ENCODE results near the gene FBXL19. TPM values are rescaled to one million over a fixed set of nuclear protein-coding genes. Genes with fewer than 3 reads are reported as not detected.

Gene FBXL19
- total and polyA plus RNA-seq, 5 donors from 2014 or later: 0.14 to 13.0 (median 0.19) TPM; not detected in 1

GRCh38 chr16:30921459-30921747 is 2.0 kb upstream of the FBXL19 start:
- Mint-ChIP-seq H3K4me1 (peaks cover 0 to 25% (median 7%) of the 10 kb centered on the region in 4 donors), H3K4me3 (peak overlapping the region; percentile 90 to 99 (median 97)), H3K27me3 (peaks cover 5% of the 10 kb centered on the region), H3K36me3 (no peaks in the 10 kb centered on the region), H3K9me3 (no peaks in the 10 kb centered on the region), H3K27ac (peak overlapping the region; percentile 97 to 100 (median 99))
- Histone ChIP-seq H3K27ac (ENCODE audit: insufficient read depth, low read length, poor library complexity, severe bottlenecking) (peak overlapping the region; percentile 95), H3K4me3 (ENCODE audit: low read depth, low read length) (no peak overlapping the region), H3K27me3 (ENCODE audit: control insufficient read depth, insufficient read depth, low read length) (no peaks in the 10 kb centered on the region), H3K36me3 (ENCODE audit: control insufficient read depth, insufficient read depth, low read length) (no peaks in the 10 kb centered on the region), H3K4me1 (ENCODE audit: control insufficient read depth, insufficient read depth, low read length, poor library complexity, severe bottlenecking) (peaks cover 27% of the 10 kb centered on the region), H3K9me3 (ENCODE audit: control insufficient read depth in 2 of 2, low read length in 2 of 2) (no peaks in the 10 kb centered on the region)
- ATAC-seq (ENCODE audit: low read depth in 2 of 2): no peak
- DNase-seq: no peak

- Histone ChIP-seq H3K27me3 (ENCODE audit: control insufficient read depth, insufficient read depth, low read length) (no peaks in the 10 kb centered on the region), H3K4me3 (ENCODE audit: low read depth, low read length) (peak overlapping the region; percentile 73), H3K9me3 (ENCODE audit: control insufficient read depth in 2 of 2, low read length in 2 of 2) (no peaks in the 10 kb centered on the region), H3K4me1 (ENCODE audit: control insufficient read depth, insufficient read depth, low read length, poor library complexity, severe bottlenecking) (peaks cover 27% of the 10 kb centered on the region), H3K36me3 (ENCODE audit: control insufficient read depth, insufficient read depth, low read length) (no peaks in the 10 kb centered on the region), H3K27ac (ENCODE audit: insufficient read depth, low read length, poor library complexity, severe bottlenecking) (peak overlapping the region; percentile 95)
- DNase-seq (peak; percentile 79 to 87 (median 86)), ATAC-seq (ENCODE audit: low read depth in 2 of 2) (no peak)
- H3K9me3 Mint-ChIP-seq: no peaks in the 10 kb centered on the region
- H3K4me3 Mint-ChIP-seq: peak overlapping the region; percentile 90 to 99 (median 97)
- H3K27me3 Mint-ChIP-seq: peaks cover 5% of the 10 kb centered on the region
- H3K4me1 Mint-ChIP-seq: peaks cover 0 to 27% (median 7%) of the 10 kb centered on the region in 4 donors
- no peaks in the 10 kb centered on the region for H3K36me3 Mint-ChIP-seq
- H3K27ac Mint-ChIP-seq: peak overlapping the region; percentile 97 to 100 (median 99)
Observed at GRCh38 chr16:30921748-30922419, 1.5 kb upstream of the FBXL19 start.

GRCh38 chr16:30922420-30922959 is 882 bp upstream of the FBXL19 start:
- H3K4me1 Mint-ChIP-seq: peaks cover 0 to 27% (median 7%) of the 10 kb centered on the region in 4 donors

GRCh38 chr16:30922960-30923535 is 324 bp upstream of the FBXL19 start:
- DNase-seq (peak; percentile 95 to 99 (median 97)), ATAC-seq (ENCODE audit: low read depth in 2 of 2) (peak; percentile 68 to 71)
- H3K27me3 Mint-ChIP-seq: no peaks in the 10 kb centered on the region
- peak overlapping the region; percentile 90 to 99 (median 97) for H3K4me3 Mint-ChIP-seq
- Histone ChIP-seq H3K36me3 (ENCODE audit: control insufficient read depth, insufficient read depth, low read length) (no peaks in the 10 kb centered on the region), H3K27ac (ENCODE audit: insufficient read depth, low read length, poor library complexity, severe bottlenecking) (peak overlapping the region; percentile 95), H3K9me3 (ENCODE audit: control insufficient read depth in 2 of 2, low read length in 2 of 2) (no peaks in the 10 kb centered on the region), H3K4me3 (ENCODE audit: low read depth, low read length) (peak overlapping the region; percentile 98), H3K4me1 (ENCODE audit: control insufficient read depth, insufficient read depth, low read length, poor library complexity, severe bottlenecking) (peaks cover 27% of the 10 kb centered on the region), H3K27me3 (ENCODE audit: control insufficient read depth, insufficient read depth, low read length) (no peaks in the 10 kb centered on the region)
- peaks cover 0 to 27% (median 7%) of the 10 kb centered on the region in 4 donors for H3K4me1 Mint-ChIP-seq
- H3K36me3 Mint-ChIP-seq: no peaks in the 10 kb centered on the region
- H3K9me3 Mint-ChIP-seq: no peaks in the 10 kb centered on the region
- peak overlapping the region; percentile 97 to 100 (median 99) for H3K27ac Mint-ChIP-seq

More at GRCh38 chr16:30922420-30922959, 882 bp upstream of the FBXL19 start:
- Mint-ChIP-seq H3K36me3 (no peaks in the 10 kb centered on the region), H3K4me3 (peak overlapping the region; percentile 90 to 99 (median 97)), H3K9me3 (no peaks in the 10 kb centered on the region), H3K27ac (peak overlapping the region; percentile 97 to 100 (median 99)), H3K27me3 (peaks cover 2% of the 10 kb centered on the region)
- Histone ChIP-seq H3K9me3 (ENCODE audit: control insufficient read depth in 2 of 2, low read length in 2 of 2) (no peaks in the 10 kb centered on the region), H3K36me3 (ENCODE audit: control insufficient read depth, insufficient read depth, low read length) (no peaks in the 10 kb centered on the region), H3K4me1 (ENCODE audit: control insufficient read depth, insufficient read depth, low read length, poor library complexity, severe bottlenecking) (peaks cover 27% of the 10 kb centered on the region), H3K4me3 (ENCODE audit: low read depth, low read length) (peak overlapping the region; percentile 98), H3K27ac (ENCODE audit: insufficient read depth, low read length, poor library complexity, severe bottlenecking) (peak overlapping the region; percentile 95), H3K27me3 (ENCODE audit: control insufficient read depth, insufficient read depth, low read length) (no peaks in the 10 kb centered on the region)
- ATAC-seq (ENCODE audit: low read depth in 2 of 2) (peak; percentile 74 to 81), DNase-seq (peak; percentile 100)

- ATAC-seq (ENCODE audit: low read depth in 2 of 2): no peak
- H3K27me3 Mint-ChIP-seq: no peaks in the 10 kb centered on the region
- no peaks in the 10 kb centered on the region for H3K9me3 Mint-ChIP-seq
- no peaks in the 10 kb centered on the region for H3K36me3 Mint-ChIP-seq
- no peaks in the 10 kb centered on the region for H3K9me3 ChIP-seq (ENCODE audit: control insufficient read depth in 2 of 2, low read length in 2 of 2)
- peaks cover 27% of the 10 kb centered on the region for H3K4me1 ChIP-seq (ENCODE audit: control insufficient read depth, insufficient read depth, low read length, poor library complexity, severe bottlenecking)
- peak overlapping the region; percentile 95 for H3K27ac ChIP-seq (ENCODE audit: insufficient read depth, low read length, poor library complexity, severe bottlenecking)
- H3K36me3 ChIP-seq (ENCODE audit: control insufficient read depth, insufficient read depth, low read length): no peaks in the 10 kb centered on the region
- H3K4me1 Mint-ChIP-seq: peaks cover 0 to 27% (median 7%) of the 10 kb centered on the region in 4 donors
- peak overlapping the region in 3 of 4 donors; percentile 56 to 78 (median 73) for H3K4me3 Mint-ChIP-seq
- no peaks in the 10 kb centered on the region for H3K27me3 ChIP-seq (ENCODE audit: control insufficient read depth, insufficient read depth, low read length)
- DNase-seq: no peak
- peak overlapping the region in 1 of 3 donors; percentile 46 for H3K27ac Mint-ChIP-seq
- no peak overlapping the region for H3K4me3 ChIP-seq (ENCODE audit: low read depth, low read length)
Observed at GRCh38 chr16:30924076-30924912, 922 bp downstream of the FBXL19 start.

GRCh38 chr16:30924913-30925631 is 1.7 kb downstream of the FBXL19 start:
- H3K4me3 Mint-ChIP-seq: peak overlapping the region; percentile 45 to 74 (median 66)
- peak overlapping the region in 1 of 3 donors; percentile 46 for H3K27ac Mint-ChIP-seq
- no peaks in the 10 kb centered on the region for H3K9me3 Mint-ChIP-seq
- Histone ChIP-seq H3K9me3 (ENCODE audit: control insufficient read depth in 2 of 2, low read length in 2 of 2) (no peaks in the 10 kb centered on the region), H3K4me3 (ENCODE audit: low read depth, low read length) (no peak overlapping the region), H3K27me3 (ENCODE audit: control insufficient read depth, insufficient read depth, low read length) (no peaks in the 10 kb centered on the region), H3K36me3 (ENCODE audit: control insufficient read depth, insufficient read depth, low read length) (no peaks in the 10 kb centered on the region), H3K4me1 (ENCODE audit: control insufficient read depth, insufficient read depth, low read length, poor library complexity, severe bottlenecking) (peaks cover 27% of the 10 kb centered on the region), H3K27ac (ENCODE audit: insufficient read depth, low read length, poor library complexity, severe bottlenecking) (peak overlapping the region; percentile 33)
- no peak for DNase-seq
- H3K36me3 Mint-ChIP-seq: no peaks in the 10 kb centered on the region
- ATAC-seq (ENCODE audit: low read depth in 2 of 2): no peak
- H3K27me3 Mint-ChIP-seq: no peaks in the 10 kb centered on the region
- H3K4me1 Mint-ChIP-seq: peaks cover 0 to 27% (median 7%) of the 10 kb centered on the region in 4 donors

- H3K9me3 Mint-ChIP-seq: no peaks in the 10 kb centered on the region
- H3K4me1 Mint-ChIP-seq: peaks cover 3 to 27% (median 7%) of the 10 kb centered on the region in 4 donors
- H3K4me3 Mint-ChIP-seq: peak overlapping the region in 3 of 4 donors; percentile 57 to 95 (median 73)
- Histone ChIP-seq H3K9me3 (ENCODE audit: control insufficient read depth in 2 of 2, low read length in 2 of 2) (no peaks in the 10 kb centered on the region), H3K27me3 (ENCODE audit: control insufficient read depth, insufficient read depth, low read length) (no peaks in the 10 kb centered on the region), H3K36me3 (ENCODE audit: control insufficient read depth, insufficient read depth, low read length) (no peaks in the 10 kb centered on the region), H3K4me1 (ENCODE audit: control insufficient read depth, insufficient read depth, low read length, poor library complexity, severe bottlenecking) (peaks cover 27% of the 10 kb centered on the region), H3K4me3 (ENCODE audit: low read depth, low read length) (no peak overlapping the region), H3K27ac (ENCODE audit: insufficient read depth, low read length, poor library complexity, severe bottlenecking) (no peak overlapping the region)
- peak overlapping the region in 1 of 3 donors; percentile 55 for H3K27ac Mint-ChIP-seq
- DNase-seq: no peak
- ATAC-seq (ENCODE audit: low read depth in 2 of 2): no peak
- H3K36me3 Mint-ChIP-seq: peaks cover 2% of the 10 kb centered on the region
- H3K27me3 Mint-ChIP-seq: no peaks in the 10 kb centered on the region
Observed at GRCh38 chr16:30925632-30925987, 2.2 kb downstream of the FBXL19 start.

All from CD4-positive, CD25-positive, alpha-beta regulatory T cell (primary cell).